Activated effector memory CD4-positive, alpha-beta T cell treated with anti-CD3 and anti-CD28 coated beads, Interleukin-2, amount 50 U/mL, for 16 hours (primary cell): ENCODE results near the gene SHISA9.

Experiments
- DNase-seq: peaks from one replicate; pipeline ENCODE4 v3.0.0-alpha.2; 2020

The SHISA9 gene

GRCh38 chr16:13205352-13205751 lies 304.0 kb downstream of the SHISA9 start:
- DNase-seq = no peak

DNA sequence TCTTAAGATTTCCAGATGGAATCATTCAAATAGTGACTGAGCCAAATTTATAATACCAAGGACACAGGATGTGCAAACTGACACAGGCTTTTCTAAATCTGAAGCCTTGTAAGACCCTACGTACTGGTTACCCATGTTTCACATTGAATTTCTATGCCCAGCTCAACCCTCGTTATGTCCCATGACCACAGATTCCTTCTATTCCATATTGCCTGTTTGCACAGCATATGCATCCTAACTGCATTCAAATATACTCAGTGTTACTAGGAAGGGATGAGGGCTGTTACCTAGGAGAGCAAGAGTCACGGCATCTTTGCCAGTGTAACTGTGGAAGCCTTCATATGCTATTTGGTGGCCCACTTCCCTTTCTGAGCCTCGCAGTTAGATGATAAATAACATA lies 305.2 kb downstream of the SHISA9 start:
- no peak for DNase-seq

GRCh38 chr16:13207151-13207550 lies 305.8 kb downstream of the SHISA9 start:
- DNase-seq = no peak

DNA sequence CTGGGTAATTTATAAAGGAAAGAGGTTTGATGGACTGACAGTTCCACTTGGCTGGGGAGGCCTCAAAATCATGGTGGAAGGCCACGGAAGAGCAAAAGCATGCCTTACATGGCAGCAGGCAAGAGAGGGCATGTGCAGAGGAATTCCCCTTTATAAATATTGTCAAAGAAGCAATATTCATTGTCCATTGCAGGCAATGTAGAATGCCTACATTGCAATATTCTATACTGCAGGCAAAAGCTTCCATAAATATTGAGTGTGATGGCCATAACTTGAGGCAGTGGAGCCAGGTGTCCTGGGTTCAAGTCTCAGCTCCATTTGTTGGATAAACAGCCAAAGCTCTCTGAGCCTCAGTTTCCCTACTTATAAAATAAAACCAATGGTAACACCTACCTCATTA lies 322.3 kb downstream of the SHISA9 start:
- DNase-seq = no peak

- no peak for DNase-seq
These were observed 327.6 kb downstream of the SHISA9 start for GRCh38 chr16:13229039-13229438.

DNA sequence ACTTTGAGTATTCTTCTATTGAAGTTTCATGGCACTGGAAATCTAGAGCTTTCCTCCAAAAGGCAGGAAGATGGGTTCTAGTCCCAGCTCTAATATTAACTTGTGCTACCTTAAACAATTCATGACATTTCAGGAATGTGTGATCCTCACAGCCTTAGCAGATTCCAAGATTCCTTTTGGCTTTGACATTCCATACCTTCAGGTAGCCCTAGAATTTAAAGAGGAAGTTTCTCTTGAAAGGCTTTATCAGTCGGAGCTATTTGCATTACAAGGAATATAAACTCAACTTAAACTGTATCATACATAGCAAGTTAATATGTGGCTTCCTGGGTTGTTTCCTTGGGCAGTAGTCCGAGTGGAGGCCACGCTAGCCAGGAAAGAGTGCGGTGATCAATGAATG lies 330.0 kb downstream of the SHISA9 start:
- no peak for DNase-seq

DNA sequence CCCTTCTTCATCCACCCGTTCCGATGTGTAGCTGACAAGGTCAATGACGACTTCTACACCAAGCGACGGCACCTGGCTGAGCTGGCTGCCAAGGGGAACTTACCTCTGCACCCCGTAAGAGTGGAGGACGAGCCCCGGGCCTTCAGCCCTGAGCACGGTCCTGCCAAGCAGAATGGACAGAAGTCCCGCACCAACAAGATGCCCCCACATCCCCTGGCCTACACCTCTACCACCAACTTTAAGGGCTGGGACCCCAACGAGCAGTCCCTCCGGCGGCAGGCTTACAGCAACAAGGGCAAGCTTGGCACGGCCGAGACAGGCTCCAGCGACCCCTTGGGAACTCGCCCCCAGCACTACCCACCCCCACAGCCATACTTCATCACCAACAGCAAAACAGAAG lies 333.6 kb downstream of the SHISA9 start:
- no peak for DNase-seq

- DNase-seq = no peak
These were observed 334.9 kb downstream of the SHISA9 start for GRCh38 chr16:13236308-13236707.

DNA sequence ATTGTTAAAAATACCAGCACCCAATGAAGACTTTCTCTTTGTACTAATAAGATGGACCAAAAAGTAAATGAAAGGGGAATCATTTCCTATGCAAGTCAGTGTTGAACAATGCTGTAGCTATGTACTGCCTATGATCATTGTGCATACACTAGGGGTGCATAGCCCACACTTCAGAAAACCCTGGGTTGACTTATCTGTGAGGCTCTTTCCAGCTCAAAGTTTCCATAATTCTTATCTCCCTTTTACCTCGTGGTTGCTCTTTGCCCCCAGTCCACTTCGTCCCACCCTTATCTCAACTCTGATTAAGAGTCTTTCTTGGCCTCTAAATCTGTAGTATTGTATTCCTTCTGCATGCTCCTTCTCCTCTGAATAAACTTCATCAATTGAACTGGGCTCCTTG lies 336.8 kb downstream of the SHISA9 start:
- DNase-seq = no peak

GRCh38 chr16:13242201-13242600 lies 340.8 kb downstream of the SHISA9 start:
- no peak for DNase-seq

- DNase-seq = no peak
These were observed 343.4 kb downstream of the SHISA9 start for GRCh38 chr16:13244770-13245169.

DNA sequence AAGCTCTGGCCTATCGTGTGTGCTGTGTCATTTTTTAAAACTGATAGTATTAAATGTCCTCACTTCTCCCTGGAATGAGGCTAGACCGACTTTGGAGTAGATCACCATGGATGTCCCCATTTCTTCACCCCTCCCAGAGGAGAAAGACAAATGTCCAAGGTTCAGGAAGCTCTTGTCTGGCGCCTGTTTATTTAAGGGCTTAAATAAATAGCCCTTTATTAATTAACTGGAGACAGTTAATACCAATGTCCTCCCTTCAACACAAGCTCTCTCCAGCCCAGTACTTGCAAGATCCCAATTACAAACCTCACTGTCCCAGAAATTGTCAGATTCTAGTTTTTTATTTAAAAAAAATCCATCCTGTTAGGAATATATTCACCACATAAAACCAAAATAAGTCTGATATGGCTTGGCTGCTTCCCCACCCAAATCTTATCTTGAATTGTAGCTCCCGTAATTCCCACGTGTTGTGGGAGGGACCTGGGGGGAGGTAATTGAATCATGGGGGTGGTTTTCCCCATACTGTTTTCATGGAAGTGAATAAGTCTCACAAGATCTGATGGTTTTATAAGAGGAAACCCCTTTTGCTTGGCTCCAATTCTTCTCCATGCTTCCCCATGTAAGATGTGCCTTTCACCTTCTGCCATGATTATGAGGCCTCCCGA lies 344.4 kb downstream of the SHISA9 start:
- DNase-seq = no peak

GRCh38 chr16:13254998-13255614 lies 353.7 kb downstream of the SHISA9 start:
- no peak for DNase-seq

- no peak for DNase-seq
These were observed 361.1 kb downstream of the SHISA9 start for GRCh38 chr16:13262270-13263090.

GRCh38 chr16:13264749-13265552 lies 363.6 kb downstream of the SHISA9 start:
- no peak for DNase-seq

GRCh38 chr16:13269359-13269758 lies 368.0 kb downstream of the SHISA9 start:
- DNase-seq = no peak

DNA sequence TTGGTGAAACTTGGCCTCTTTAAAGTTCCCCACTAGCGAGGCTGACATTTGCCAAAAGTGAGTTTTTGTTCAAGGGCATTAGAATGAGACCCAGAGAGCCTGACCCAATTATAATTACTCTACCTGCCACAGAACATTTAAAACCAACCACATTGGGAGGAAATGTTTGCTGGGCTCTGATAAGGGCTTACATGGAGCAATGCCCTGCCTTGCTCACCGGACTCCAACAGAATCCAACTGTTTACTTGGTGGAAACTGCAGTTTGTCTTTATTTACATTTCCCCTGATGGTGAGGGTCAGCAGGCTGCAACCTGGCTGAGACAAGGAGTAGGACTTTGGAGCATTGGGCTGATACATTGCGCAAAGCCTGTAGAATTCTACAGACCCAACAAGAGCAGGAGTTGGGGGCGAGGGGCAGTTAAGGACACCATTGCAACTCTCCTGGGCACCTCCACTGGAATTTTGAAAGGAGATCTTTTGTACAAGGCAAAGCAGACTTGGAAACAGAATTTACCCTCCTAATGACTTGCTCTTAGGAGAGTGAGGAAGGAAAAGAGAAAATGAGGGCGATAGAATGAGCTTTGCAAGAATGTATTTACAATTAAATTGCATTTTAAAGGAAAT lies 368.6 kb downstream of the SHISA9 start:
- DNase-seq = no peak

GRCh38 chr16:13270602-13271001 lies 369.2 kb downstream of the SHISA9 start:
- no peak for DNase-seq

- no peak for DNase-seq
These were observed 388.1 kb downstream of the SHISA9 start for GRCh38 chr16:13289515-13289914.
